ENCODE data around the gene PLA2G6.

The PLA2G6 gene

GRCh38 chr22:38107692-38108515 is 73.7 kb downstream of the PLA2G6 start:
- DNase-seq: no peak

GRCh38 chr22:38106814-38107578 is 74.6 kb downstream of the PLA2G6 start:
- no peak for DNase-seq

- peak; percentile 32 for DNase-seq
These were observed 77.5 kb downstream of the PLA2G6 start for GRCh38 chr22:38104084-38104483.

- DNase-seq: no peak
These were observed 78.0 kb downstream of the PLA2G6 start for GRCh38 chr22:38103641-38104040.

GRCh38 chr22:38098410-38099249 is 83.0 kb downstream of the PLA2G6 start:
- DNase-seq: no peak

- no peak for DNase-seq
These were observed 83.8 kb downstream of the PLA2G6 start for GRCh38 chr22:38097557-38098409.

GRCh38 chr22:38097058-38097457 is 84.6 kb downstream of the PLA2G6 start:
- DNase-seq: no peak

GRCh38 chr22:38089474-38089851 is 92.2 kb downstream of the PLA2G6 start:
- no peak for DNase-seq

GRCh38 chr22:38088629-38089473 is 92.8 kb downstream of the PLA2G6 start:
- DNase-seq: no peak

GRCh38 chr22:38087855-38088254 is 93.8 kb downstream of the PLA2G6 start:
- no peak for DNase-seq

GRCh38 chr22:38086942-38087341 is 94.7 kb downstream of the PLA2G6 start:
- DNase-seq: no peak

- no peak for DNase-seq
These were observed 95.4 kb downstream of the PLA2G6 start for GRCh38 chr22:38086001-38086845.

GRCh38 chr22:38085501-38085900 is 96.1 kb downstream of the PLA2G6 start:
- DNase-seq: no peak

GRCh38 chr22:38085056-38085455 is 96.6 kb downstream of the PLA2G6 start:
- no peak for DNase-seq

- no peak for DNase-seq
These were observed 97.5 kb downstream of the PLA2G6 start, which contains the start of gene SLC16A8 for GRCh38 chr22:38083931-38084631. Gene SLC16A8, minus strand, starts transcription at chr22:38084184. Its CDS starts 1,311 bp downstream, at chr22:38082873.

GRCh38 chr22:38082986-38083710 is 98.5 kb downstream of the PLA2G6 start:
- DNase-seq: no peak

GRCh38 chr22:38081941-38082828 is 99.4 kb downstream of the PLA2G6 start:
- no peak for DNase-seq

GRCh38 chr22:38081636-38081940 is 100.0 kb downstream of the PLA2G6 start:
- no peak for DNase-seq
